HL-60 (cell line): ENCODE measurements around the gene E2F7.

Source experiments
- POLR2AphosphoS5 ChIP-seq: IDR thresholded peaks from 2 replicates; pipeline ENCODE4 v1.6.1; 2012; ENCODE audit warnings: low read depth
- TF ChIP-seq, protein P1 (sequence below): IDR thresholded peaks from one replicate; pipeline ENCODE4 v1.5.1; 2011; ENCODE audit warnings: low read length, control low read depth, inconsistent platforms; ENCODE audit not compliant: insufficient read depth

DNA sequence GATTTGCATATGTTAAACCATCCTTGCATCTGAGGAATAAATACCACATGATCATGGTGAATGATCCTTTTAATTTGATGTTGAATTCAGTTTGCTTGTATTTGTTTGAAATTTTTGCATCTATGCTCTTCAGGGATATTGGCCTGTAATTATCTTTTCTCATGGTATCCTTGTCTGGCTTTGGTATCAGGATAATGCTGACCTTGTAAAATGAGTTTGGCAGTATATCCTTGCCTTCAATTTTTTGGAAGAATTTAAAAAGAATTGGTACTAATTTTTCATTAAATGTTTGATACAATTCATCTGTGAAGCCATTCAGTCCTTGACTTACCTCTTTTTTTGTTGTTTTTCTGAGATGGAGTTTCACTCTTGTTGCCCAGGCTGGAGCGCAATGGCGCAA, 85.2 kb downstream of the E2F7 start:
- TF ChIP-seq, protein P1, sequence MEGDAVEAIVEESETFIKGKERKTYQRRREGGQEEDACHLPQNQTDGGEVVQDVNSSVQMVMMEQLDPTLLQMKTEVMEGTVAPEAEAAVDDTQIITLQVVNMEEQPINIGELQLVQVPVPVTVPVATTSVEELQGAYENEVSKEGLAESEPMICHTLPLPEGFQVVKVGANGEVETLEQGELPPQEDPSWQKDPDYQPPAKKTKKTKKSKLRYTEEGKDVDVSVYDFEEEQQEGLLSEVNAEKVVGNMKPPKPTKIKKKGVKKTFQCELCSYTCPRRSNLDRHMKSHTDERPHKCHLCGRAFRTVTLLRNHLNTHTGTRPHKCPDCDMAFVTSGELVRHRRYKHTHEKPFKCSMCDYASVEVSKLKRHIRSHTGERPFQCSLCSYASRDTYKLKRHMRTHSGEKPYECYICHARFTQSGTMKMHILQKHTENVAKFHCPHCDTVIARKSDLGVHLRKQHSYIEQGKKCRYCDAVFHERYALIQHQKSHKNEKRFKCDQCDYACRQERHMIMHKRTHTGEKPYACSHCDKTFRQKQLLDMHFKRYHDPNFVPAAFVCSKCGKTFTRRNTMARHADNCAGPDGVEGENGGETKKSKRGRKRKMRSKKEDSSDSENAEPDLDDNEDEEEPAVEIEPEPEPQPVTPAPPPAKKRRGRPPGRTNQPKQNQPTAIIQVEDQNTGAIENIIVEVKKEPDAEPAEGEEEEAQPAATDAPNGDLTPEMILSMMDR, result no peak
- TF ChIP-seq POLR2AphosphoS5, result no peak
